Fibroblast of villous mesenchyme (primary cell): ENCODE data around the gene GLS2. TPM values are rescaled to one million over a fixed set of nuclear protein-coding genes. Genes with fewer than 3 reads are reported as not detected.

Experiments
- DNase-seq: peaks from one replicate; pipeline ENCODE4 v3.0.0-alpha.2; 2010; ENCODE audit warnings: low read depth
- H3K4me3 ChIP-seq: 2 replicates; pipeline ENCODE4 v1.5.1; 2011; ENCODE audit warnings: low read depth, mild to moderate bottlenecking, low read length
- CTCF ChIP-seq: IDR thresholded peaks from 2 replicates; pipeline ENCODE4 v1.5.1; 2012; ENCODE audit warnings: low read depth, mild to moderate bottlenecking, low read length; ENCODE audit not compliant: insufficient read depth
- total RNA-seq: library from RNA; depleted of rRNA; stranded (reverse); fragments of >200 nt; gene quantifications from 2 replicates; pipeline ENCODE4 v1.2.3, GENCODE V29; 2012

The GLS2 gene
- total RNA-seq, 1 donor = under 0.01 TPM

DNA sequence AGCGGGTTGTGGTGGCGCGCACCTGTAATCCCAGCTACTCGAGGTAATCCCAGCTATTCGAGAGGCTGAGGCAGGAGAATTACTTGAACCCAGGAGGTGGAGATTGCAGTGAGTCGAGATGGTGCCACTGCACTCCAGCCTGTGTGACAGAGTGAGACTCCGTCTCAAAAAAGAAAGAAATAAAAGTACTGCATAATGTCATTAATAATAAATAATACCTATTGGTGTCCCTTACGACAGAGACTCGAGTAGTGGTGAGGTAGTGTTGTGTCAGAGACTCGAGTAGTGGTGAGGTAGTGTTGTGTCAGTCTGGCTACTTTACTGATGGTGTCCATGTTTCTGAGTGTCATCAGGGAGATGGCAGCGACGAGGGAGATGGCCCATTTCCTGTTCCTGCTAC is 1.3 kb downstream of the GLS2 start:
- DNase-seq = no peak
- TF ChIP-seq CTCF = no peak
- H3K4me3 ChIP-seq = no peak overlapping the region

DNA sequence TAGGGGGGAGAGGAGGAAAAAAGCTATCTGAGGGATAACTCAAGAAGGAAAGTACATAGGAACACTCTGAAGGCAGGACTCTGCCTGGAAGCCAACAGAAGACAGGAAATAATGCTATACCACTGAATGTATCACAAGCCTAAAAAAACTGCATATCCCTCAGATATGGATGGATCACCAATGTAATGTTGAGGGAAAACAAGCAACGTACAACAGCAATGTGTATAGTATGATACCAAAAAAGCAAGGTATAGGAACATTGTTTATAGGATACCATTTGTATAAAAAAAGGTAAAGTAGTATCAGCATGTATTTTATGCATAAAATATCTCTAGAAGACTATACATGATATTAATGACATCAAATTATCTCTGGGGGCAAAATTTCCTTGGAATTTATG is 3.4 kb downstream of the GLS2 start:
- H3K4me3 ChIP-seq = no peak overlapping the region
- TF ChIP-seq CTCF = no peak
- DNase-seq = no peak

- H3K4me3 ChIP-seq = no peak overlapping the region
- no peak for TF ChIP-seq CTCF
- DNase-seq = no peak
Observed at GRCh38 chr12:56479625-56480024, 8.3 kb downstream of the GLS2 start.

DNA sequence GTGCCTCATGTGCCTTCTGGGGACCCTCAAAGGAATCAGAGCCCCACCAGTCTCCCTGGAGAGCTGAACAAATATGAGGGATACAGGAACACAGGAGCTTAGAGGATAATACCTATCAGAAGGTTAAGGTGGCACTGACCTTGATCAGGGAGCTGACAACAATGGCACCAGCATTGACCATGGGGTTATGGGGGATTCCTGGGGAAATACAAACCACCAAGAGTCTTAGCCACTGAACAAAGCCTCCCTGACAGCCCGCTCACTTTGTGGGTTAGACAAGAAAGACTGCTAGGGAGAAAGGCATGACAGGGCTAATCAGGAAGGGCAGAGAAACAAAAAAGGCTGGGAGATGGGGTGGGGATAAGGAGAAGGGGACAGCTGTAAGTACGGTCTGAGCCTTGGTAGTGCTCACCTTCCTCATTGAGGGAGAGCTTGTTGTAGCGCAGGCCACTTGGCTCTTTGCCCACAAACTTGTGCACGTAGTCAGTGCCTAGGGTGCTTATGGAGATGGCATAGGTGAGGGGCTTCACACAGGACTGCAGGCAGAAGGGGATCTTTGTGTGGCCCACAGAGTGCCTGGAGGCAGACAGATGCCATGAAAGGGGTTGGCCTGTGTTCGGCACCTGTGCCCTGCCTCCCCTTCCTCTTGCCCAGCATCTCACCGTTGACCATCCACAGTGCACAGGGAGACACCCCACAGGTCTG is 10.3 kb downstream of the GLS2 start:
- TF ChIP-seq CTCF = no peak
- H3K4me3 ChIP-seq = no peak overlapping the region
- DNase-seq = no peak

DNA sequence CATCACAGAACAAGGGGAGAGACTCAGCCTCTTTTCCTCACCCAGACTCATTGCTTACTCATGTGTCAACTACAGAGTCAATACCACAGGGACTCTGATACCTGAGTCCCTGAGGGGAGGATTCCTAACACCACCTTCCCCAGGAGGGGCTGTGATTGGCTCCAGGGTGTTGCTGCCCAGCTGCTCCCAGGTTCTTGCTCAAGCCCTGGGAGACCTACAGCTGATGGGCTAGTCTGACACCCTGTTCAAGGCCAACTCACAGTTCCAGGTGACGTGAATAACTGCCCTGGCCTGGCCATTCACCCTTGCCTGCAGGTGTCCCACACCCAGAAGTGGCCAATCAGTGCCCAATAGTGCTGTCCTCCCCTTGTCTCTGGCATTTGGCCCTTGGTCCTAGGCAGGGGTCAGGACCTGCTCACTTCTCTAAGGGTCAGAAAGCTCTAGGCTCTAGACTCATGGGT is 11.0 kb downstream of the GLS2 start:
- TF ChIP-seq CTCF = no peak
- no peak for DNase-seq
- H3K4me3 ChIP-seq = no peak overlapping the region

DNA sequence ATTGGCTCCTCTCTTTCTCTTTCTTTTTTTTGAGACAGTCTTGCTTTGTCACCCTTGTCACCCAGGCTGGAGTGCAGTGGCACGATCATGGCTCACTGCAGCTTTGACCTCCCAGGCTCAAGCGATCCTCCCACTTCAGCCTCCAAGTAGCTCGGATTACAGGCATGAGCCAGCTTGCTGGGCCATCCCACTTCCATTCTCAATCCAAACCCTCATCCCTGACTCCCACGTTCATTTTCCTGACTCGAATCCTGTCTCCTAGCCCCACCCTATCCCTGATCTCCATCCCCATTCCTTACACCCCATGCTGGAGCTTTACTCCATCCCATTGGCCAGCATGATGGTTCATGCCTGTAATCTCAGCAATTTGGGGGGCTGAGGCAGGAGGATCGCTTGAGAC is 11.8 kb downstream of the GLS2 start:
- DNase-seq = no peak
- H3K4me3 ChIP-seq = no peak overlapping the region
- TF ChIP-seq CTCF = no peak

DNA sequence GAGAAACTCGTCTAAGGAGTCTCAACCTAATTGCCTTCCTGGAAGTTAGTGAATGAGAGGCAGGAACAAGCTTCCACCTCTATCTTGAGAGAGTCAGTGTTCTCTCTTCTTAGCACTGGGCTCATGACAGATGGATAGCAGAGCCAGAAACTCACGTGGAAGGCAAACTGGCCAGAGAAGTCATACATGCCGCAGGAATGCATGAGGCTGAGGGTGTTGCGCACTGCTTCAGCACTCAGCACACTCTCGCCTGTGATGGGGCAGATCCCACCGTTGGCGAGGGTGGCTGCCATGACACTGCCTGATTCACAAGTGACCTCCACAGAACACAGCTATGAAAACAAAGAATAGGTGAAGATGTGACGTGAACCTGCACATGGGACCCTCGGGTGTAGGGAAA is 13.6 kb downstream of the GLS2 start:
- no peak for DNase-seq
- TF ChIP-seq CTCF = no peak
- H3K4me3 ChIP-seq = no peak overlapping the region
